ENCODE measurements around the gene REPS2.

The REPS2 gene

GRCh38 chrX:17007134-17007768 lies 60.8 kb downstream of the REPS2 start:
- no peak for DNase-seq

DNA sequence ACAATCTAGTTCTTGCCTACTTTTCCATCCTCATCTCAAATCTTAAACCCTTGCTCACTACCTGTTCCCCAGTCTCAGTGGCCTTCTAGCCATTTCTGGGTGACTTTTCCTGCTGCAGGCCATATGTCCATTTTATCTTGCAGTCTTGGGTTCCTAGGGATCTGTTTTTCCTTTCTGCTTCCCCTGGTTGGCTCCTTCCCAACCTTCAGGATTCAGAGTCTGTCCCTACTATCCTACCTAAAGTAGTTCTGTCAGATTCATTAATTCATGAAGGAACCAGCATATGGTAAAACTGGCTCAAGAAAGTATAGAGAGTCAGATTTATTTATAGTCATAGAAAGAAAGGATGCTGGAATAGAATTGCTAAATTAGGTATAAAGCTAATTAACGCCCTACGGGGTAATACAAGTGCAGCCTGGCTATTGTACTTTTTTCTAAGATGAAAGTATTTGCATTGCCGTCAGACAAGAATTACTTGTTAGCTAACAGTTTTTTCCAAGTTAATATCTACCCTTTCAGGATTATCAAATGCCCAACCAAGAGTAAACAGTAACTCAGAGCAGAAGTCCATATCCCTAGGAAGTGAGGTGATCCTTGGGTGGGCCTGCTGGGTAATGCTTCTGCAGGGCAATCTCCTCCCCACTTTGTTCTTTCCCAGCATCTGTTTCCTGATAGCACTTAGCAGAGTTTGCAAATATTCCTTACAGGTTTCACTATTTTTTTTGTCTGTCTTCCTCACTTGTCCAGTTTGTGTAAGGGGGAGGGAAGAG lies 63.6 kb downstream of the REPS2 start:
- no peak for DNase-seq

DNA sequence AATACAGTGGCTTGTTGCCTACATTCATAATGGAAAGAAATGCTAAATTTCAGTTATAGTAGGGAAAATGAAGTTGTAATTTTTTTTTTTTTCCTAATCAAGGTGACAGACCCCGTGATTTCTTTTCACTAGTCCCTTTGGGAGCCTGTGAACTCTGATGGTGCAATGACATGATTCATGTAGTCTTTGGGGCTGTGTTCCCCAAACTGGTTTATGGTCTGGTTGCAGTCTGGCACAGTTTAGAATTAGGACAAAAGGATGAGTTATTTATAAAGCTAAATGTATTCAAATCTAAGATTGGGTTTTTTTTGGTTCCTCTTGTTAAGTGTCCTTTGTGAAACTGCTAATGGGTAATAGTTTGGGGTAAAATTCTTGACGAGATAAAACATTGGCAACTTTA lies 66.0 kb downstream of the REPS2 start:
- DNase-seq = no peak

- DNase-seq = no peak
Observed at GRCh38 chrX:17014216-17014615, 67.8 kb downstream of the REPS2 start.

GRCh38 chrX:17017134-17017533 lies 70.7 kb downstream of the REPS2 start:
- no peak for DNase-seq

- DNase-seq = no peak
Observed at GRCh38 chrX:17020356-17020755, 73.9 kb downstream of the REPS2 start.

GRCh38 chrX:17020851-17021821 lies 74.7 kb downstream of the REPS2 start:
- no peak for DNase-seq

DNA sequence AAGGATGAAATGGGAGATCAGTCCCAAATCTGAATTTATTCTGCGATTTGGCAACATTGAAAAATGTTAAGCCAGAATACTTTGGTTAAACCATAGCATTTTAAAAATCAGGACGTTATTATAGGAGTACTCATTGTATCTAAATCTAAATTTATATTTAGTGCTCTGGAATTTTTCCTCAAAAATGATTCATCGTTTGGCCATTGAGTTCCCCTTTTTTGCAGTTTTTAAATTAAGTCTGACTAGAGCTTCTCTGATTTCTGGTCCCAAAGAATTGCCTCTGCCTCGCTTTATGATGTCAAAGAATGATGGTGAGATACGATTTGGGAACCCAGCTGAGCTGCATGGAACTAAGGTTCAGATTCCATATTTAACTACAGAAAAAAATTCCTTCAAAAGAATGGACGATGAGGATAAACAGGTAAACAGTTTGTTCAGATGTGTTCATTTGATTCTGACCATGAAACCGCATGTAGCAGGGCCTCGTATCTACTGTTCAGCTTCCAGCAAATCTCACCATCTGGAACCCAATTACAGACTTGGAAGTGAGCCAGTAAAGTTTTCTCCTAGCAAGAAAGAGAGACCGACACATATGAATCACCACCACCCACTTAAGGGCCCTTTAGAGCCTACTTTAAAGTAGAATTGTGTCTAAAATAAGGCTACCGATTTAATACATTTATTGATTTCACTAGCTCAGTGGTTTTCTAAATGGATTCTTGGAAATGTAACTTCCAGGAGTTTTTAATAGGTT lies 75.6 kb downstream of the REPS2 start:
- no peak for DNase-seq

GRCh38 chrX:17023661-17024060 lies 77.2 kb downstream of the REPS2 start:
- DNase-seq = no peak

GRCh38 chrX:17024886-17025285 lies 78.4 kb downstream of the REPS2 start:
- DNase-seq = no peak

DNA sequence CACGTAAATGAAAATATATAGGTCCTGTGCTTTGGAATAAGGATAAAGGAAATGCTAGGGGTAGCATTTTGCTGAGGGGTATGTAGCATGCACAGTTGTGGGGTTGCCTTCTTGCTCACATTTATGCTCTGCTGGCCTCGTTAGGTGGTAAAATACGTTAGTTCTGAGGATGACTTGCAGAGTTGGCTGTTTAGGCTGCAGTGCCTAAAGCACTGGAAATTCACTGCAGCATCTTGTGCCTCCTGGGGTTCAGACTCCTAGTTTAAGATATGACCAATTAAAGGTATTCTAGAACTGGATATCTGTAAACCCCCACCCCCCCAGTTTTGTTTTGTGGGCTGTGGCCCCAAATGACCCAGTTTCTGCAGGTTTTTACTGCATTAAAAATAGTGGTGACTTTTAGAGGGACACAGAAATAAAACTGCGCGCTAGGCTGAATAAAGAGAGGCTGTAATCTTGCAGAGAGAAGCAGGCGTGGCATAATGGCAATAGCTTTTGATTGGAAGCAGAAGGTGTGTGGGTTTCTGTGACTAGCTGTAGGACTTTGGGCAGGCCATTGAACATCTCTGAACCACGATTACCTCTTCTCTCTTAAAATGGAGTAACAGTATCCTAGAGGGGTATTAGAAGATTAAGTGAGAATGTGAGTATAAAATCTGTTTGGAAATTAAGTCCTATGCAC lies 79.3 kb downstream of the REPS2 start:
- DNase-seq = no peak

DNA sequence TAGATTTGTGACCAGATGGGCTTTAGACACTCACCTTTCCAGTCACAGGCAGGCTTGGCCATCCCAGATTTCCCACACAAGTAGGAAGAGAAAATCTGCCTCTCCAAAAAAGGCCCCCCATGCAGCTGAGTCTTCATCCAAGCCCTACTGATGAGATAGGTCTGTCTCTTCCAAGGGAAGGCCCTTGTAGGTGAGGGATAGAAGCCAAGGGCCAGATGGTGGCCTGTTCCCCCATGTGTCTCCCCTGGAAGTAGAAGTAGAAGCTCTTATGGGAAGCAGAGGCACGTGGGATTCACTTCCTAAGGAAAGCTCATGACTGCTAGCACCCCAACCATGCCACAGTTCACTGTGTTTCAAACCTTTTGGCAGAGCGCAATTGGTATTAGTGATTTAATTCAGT lies 81.5 kb downstream of the REPS2 start:
- no peak for DNase-seq

DNA sequence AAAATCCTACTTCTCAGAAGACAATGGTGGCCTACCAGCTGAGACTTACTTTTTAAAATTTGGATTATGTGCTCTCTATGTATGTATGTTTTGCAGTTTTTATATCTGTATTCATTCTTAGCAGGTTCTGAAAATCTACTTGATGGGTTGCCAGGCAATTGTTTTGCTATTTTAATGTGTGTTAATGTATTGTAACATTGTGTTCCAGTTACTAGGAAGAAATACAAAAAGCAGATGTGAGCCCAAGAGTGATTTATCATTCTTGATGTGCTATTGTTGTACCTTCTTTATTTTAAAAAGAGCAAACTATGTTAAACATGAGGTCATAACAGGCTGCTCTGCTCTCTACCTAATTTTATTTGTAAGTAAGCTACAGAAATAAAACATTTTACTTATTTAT lies 81.9 kb downstream of the REPS2 start:
- no peak for DNase-seq

DNA sequence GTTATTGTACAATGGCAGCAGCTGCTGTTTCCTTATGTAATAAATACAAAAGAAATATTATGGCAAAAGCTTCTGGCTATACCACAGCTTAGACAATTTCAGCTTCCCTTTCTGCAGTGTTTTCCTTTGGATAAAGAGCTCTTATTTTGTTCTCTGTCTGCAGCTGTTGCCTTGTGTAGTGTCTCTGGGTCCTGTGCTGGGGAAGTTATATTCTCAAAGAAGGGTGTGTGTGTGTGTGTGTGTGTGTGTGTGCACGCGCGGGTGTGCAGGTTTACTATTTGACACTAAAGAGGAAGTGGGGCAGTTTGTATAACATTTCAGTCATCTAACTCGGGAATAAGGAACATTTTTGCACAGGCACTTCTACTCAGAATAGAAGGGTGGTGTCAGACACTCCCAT lies 83.6 kb downstream of the REPS2 start:
- no peak for DNase-seq

- no peak for DNase-seq
Observed at GRCh38 chrX:17030580-17031270, 84.3 kb downstream of the REPS2 start.

DNA sequence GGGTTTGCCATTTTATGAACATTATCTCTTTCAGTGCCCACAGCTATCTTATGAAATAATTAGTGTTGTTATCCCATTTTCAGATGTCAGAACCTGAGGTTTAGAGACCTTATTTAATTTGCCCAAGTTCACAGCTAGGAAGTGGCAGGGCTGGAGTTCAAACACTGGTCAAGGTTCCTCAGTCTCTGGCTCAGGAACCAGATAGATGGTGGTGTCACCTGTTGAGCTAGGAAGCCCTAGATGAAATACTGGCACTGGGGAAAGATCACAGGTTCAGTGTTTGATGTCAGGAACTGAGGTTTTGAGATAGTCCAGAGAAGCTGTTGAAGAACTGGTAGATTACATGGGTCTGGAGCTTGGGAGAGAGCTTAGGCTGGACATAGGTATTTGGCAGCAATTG lies 85.4 kb downstream of the REPS2 start:
- no peak for DNase-seq

DNA sequence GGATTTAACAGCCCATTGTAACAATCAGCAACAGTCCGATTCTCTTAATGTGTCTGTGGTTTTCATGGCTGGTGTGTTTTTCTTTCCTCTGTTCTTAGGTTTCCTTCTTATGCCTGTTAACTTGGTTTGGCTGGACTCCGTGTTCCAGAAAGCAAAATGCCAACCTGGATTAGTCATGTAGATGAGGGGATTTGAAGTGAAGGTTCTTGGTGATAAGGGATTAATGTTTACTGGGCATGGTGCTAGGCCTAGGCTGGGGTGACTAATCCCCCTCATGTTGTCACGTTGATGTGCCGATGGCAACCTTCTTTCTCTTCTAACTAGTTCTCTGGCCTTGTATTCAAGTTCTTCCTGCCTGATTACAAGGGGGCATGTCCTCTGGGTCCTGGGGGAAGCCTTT lies 85.9 kb downstream of the REPS2 start:
- no peak for DNase-seq

GRCh38 chrX:17033225-17033624 lies 86.8 kb downstream of the REPS2 start:
- no peak for DNase-seq

- DNase-seq = no peak
Observed at GRCh38 chrX:17035111-17035510, 88.7 kb downstream of the REPS2 start.

DNA sequence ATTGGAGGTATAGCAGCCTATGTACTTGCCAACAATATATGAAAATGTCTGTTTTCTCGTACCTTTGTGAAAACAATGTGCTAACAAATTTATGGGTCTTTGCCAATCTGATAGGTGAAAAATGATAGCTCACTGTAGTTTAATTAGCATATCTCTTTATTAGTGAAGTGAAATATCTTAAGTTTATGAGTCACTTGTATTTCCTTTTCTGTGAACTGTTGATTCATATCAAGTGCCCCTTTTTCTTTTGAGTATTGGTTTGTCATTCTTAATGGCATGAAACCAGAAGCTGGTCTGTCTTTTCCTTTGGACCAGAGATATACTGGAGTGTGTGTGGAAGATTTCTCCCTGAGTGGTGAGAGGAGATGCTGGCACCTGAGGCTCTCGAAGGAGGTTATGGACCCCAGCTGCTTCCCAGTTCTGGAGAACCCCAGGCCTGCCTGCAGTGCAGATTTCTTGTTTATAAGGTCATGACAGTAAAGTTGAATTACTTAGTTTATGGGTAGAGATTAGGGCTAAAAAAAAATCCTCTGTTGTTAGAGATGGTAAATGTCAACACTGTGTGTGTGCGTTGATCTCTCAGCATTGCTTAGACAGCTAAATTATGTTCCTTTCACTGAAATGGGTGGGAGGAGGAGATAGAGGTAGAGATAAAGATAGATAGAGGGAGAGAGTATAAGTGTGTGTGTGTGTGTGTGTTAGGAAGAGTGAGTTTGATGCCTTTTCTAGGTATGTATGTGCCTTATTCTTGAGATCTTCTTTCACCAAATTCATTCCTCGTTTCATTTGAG lies 89.9 kb downstream of the REPS2 start:
- no peak for DNase-seq

DNA sequence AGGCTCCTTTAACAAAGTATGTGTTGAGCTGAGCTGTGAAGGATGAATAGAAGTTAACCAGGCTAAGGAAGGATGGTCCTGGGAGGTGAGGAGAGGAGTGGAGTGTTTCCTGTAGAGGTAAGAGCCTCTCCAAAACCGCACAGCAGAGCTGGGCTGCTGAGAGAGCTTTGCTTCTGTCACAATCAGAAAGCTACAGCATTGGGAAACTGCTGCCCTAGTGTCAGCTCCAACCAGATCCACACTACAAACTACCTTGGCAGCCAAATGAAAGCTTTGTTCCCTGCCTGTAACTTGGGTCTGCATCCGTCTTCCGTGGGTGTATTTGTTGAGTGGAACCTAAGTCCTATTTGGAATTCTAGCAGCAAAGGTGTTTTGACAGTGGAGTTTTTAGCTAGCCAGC lies 91.8 kb downstream of the REPS2 start:
- DNase-seq = no peak
